ENCODE data around the gene NME7.
"Not testable (repeated sequence)": the region's sequence is repeated elsewhere in the genome, so short reads cannot be mapped to it uniquely, and the experiment has no call there.

The NME7 gene

DNA sequence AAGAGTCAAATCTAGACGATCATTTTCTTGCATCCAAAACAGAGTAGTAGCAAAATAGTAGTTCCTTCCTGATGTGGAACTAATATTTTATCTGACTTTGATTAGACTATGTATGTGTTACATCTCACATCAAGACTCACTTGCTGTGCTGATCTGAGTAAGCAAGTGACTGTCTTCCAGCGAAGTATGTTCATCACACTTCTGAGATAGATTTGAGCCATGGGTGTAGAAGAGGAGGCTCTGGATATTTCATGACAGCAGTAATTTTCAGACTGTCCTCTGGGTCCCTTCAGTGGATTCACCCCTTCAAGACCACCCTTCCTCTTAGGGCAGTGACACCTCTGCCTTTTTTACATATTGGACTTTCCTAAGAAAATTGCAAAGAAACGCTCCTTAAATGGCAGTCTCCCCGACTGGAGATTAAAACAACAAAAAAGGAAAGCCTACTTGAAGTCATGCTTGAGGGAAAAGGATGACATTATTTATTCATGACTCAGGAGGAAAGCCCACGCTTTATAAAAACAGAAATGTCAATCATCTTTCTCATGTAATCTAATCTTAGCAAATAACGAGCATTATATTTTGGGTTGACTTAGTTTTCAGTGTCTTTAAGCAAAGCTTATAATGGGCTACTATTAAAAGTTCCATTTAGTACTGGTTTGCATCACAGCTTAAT, 238.3 kb downstream of the NME7 start:
- no peak for DNase-seq

DNA sequence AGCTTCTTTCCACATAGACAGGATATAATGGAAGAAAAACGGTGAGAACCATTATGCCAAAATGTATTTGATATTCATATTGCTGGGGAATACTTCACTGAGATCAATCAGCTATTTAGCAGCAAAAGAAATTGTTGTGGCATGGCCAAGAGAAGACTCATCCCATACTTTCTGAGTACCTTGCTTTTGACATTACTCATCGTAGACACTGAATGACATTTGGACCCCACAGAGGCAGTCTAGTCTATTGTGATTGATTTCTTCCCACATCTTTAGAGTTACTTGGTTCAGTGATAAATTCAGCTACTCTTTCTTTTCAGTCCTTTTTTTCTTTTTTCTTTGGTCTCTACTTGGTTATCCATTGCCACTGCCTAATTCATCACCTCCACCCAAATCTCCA, 239.0 kb downstream of the NME7 start:
- DNase-seq = no peak

- no peak for DNase-seq
These were observed 240.3 kb downstream of the NME7 start for GRCh38 chr1:169127305-169127704.

- DNase-seq = no peak
These were observed 241.3 kb downstream of the NME7 start for GRCh38 chr1:169126335-169126734.

- DNase-seq = not testable (repeated sequence)
These were observed 242.0 kb downstream of the NME7 start for GRCh38 chr1:169125597-169125996.

DNA sequence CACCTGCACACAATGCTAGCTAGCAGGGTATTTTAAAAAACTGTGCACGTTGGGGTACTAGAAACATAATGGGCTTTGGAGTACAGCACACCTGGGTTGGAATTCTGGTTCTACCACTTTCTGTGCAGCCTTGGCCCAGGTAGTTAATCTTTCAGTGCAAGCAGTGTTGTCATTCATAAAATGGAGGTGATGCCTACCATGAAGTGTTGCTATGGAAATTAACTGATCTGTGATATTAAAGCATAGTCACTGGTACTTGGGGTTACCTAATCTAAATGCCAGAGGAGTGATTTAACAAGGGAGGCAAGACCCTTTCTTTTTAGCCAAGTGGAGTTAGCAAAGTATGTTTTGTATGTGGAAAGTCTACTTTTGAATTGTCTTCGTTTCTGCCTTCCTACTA, 243.1 kb downstream of the NME7 start:
- no peak for DNase-seq

GRCh38 chr1:169122976-169123375, 244.6 kb downstream of the NME7 start:
- DNase-seq = no peak

GRCh38 chr1:169121146-169121923, 246.3 kb downstream of the NME7 start:
- no peak for DNase-seq

- DNase-seq = no peak
These were observed 247.5 kb downstream of the NME7 start for GRCh38 chr1:169120066-169120465.

DNA sequence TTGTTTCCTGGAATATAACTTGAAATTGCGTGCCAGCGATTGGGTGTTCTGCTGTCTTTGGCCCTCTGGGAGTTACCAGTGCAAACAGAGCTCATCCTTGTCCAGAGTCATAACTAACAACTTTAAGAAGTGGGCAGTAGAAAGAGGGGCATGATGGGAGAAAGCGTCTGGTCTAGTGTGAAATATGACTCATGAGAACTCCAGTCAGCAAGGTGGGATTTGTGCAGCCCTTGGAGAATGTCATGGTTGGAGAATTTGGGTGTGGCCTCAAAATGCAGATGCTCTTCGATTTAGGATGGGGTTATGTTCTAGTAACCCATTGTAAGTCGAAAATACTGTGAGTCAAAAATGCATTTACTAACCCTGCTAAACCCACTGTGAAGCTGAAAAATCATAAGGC, 248.2 kb downstream of the NME7 start:
- no peak for DNase-seq

GRCh38 chr1:169118227-169118626, 249.4 kb downstream of the NME7 start:
- no peak for DNase-seq

- no peak for DNase-seq
These were observed 250.0 kb downstream of the NME7 start for GRCh38 chr1:169117599-169117998.

- DNase-seq = no peak
These were observed 250.6 kb downstream of the NME7 start for GRCh38 chr1:169117014-169117413.

- peak in 16 of 56 donors; percentile 21 to 64 (median 32) for DNase-seq
These were observed 251.6 kb downstream of the NME7 start for GRCh38 chr1:169115891-169116585.

GRCh38 chr1:169113613-169114119, 253.9 kb downstream of the NME7 start:
- DNase-seq = no peak

DNA sequence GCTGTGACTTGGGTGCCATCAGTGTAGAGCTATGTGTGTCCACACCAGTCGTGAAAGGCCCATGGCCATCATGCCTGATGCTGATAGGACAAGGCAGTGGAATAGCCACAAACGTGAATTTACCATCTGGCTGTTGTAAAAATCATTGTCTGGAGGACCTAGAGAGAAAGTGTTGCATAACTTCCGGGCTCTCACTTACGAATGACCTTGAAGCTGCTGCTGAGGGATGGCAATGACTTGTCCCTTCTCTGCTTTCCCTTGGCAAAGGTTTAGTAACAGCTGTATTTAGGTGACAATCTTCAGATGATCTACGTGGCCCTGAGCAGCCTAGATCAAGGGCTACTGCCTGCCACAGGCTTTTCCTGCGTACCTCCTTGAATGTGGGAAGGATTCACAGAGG, 255.4 kb downstream of the NME7 start:
- DNase-seq = no peak

GRCh38 chr1:169111472-169111871, 256.1 kb downstream of the NME7 start:
- no peak for DNase-seq

- peak in 5 of 56 donors; percentile 8 to 35 (median 21) for DNase-seq
These were observed 256.7 kb downstream of the NME7 start for GRCh38 chr1:169110689-169111447.

DNA sequence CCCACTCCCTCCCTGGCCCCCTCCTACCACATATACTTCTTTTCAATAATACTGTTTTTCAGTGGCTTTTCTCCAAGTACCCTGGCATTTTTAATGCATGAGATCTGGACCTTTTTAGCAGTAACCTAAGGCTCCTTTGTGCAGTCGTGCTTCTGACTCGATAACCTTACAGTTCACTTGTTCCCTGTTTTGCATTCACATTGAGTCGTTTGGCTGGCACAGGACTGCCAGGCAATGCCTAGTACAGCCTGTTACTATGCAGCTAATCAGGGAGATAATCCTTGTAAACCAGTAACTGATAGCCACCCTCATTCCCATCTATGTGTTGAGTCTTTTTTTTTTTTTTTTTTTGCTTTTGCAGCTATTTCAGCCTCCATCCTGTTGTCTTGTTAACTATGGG, 257.4 kb downstream of the NME7 start:
- DNase-seq = peak in 2 of 56 donors; percentile 28 to 36

GRCh38 chr1:169109561-169110134, 257.9 kb downstream of the NME7 start:
- DNase-seq = peak in 40 of 56 donors; percentile 19 to 86 (median 55)

Data from nucleus accumbens (tissue), 56 donors.